Aorta (tissue), 5 donors: ENCODE results near the gene AKIRIN2. TPM values are rescaled to one million over a fixed set of nuclear protein-coding genes. Genes with fewer than 3 reads are reported as not detected.
A peak's percentile ranks its signal among the peaks of the same experiment; 100 is the strongest.

Experiments used
- ATAC-seq: fragments of 200-7000 bp; cut with Tn5 transposase; one replicate; pipeline ENCODE4 v1.9.1; 2022; ENCODE audit warnings: moderate library complexity; ENCODE audit not compliant: low FRiP score
- DNase-seq, 2 donors: peaks; one replicate each; pipeline ENCODE4 v3.0.0-alpha.2; 2020
- H3K27ac ChIP-seq, 2 donors: one replicate each; pipeline ENCODE4 v1.5.1; 2013; ENCODE audit warnings: low read length in 2 of 2, mild to moderate bottlenecking in 2 of 2, moderate library complexity in 2 of 2, control low read depth in 1 of 2, inconsistent platforms in 1 of 2, low read depth in 1 of 2
- H3K27me3 ChIP-seq, 2 donors: one replicate each; pipeline ENCODE4 v1.6.1; 2013; ENCODE audit warnings: control low read depth in 1 of 2, low read length in 1 of 2, mild to moderate bottlenecking in 1 of 2, moderate library complexity in 1 of 2; ENCODE audit not compliant: insufficient read depth in 2 of 2, control insufficient read depth in 1 of 2
- H3K36me3 ChIP-seq, 2 donors: one replicate each; pipeline ENCODE4 v1.6.1; 2013; ENCODE audit warnings: control low read depth in 1 of 2, low read length in 1 of 2, mild to moderate bottlenecking in 1 of 2; ENCODE audit not compliant: insufficient read depth in 2 of 2, control insufficient read depth in 1 of 2
- H3K4me1 ChIP-seq, 2 donors: one replicate each; pipeline ENCODE4 v1.6.1; 2013; ENCODE audit warnings: low read length in 2 of 2, control low read depth in 1 of 2, mild to moderate bottlenecking in 1 of 2, moderate library complexity in 1 of 2; ENCODE audit not compliant: insufficient read depth in 2 of 2, control insufficient read depth in 1 of 2
- H3K4me3 ChIP-seq, 2 donors: one replicate each; pipeline ENCODE4 v1.5.1; 2013; ENCODE audit warnings: low read length in 2 of 2, control low read depth in 1 of 2, mild to moderate bottlenecking in 1 of 2
- H3K9me3 ChIP-seq: one replicate; pipeline ENCODE4 v1.6.1; 2013; ENCODE audit warnings: mild to moderate bottlenecking, low read length; ENCODE audit not compliant: control insufficient read depth
- WGBS, 2 donors: extraction: QIAGEN DNeasy Blood & Tissue Kit; methylation state at CpG; one replicate each; pipeline ENCODE4 v1.1.7; 2013; 5-methylcytosine and 5-hydroxymethylcytosine counted together
- intact Hi-C, 2 donors: fragments of 100-400 bp; cut with DNase I; formaldehyde crosslinking; loops; one replicate each; pipeline versions ENCODE4 v1.14.2 to v1.15.0; 2022
- polyA plus RNA-seq, 2 donors: library from polyadenylated mRNA; stranded (reverse); fragments of 200-250 nt; gene quantifications; one replicate each; pipeline ENCODE4 v1.2.3, GENCODE V29; 2013
- total RNA-seq, 2 donors: library from RNA; stranded (reverse); fragmentation: NEBNext Ultra II Directional; extraction: Animal tissue kit (Norgen Biotek cat#: 25700); gene quantifications; one replicate each; pipeline ENCODE4 v1.2.1, GENCODE V29; 2021
- donor health status: healthy with polysubstance abuse.
- donor health status: Bipolar disorder and iron deficiency.
- donor health status: DM: no; HTN: no; CAD: no.
- donor health status: DM: no; HTN: no; CAD: no.
- donor health status: DM: yes; HTN: yes; CAD: no.

Gene AKIRIN2
- total and polyA plus RNA-seq, 4 donors: 17.8 to 43.5 (median 31.8) TPM

DNA sequence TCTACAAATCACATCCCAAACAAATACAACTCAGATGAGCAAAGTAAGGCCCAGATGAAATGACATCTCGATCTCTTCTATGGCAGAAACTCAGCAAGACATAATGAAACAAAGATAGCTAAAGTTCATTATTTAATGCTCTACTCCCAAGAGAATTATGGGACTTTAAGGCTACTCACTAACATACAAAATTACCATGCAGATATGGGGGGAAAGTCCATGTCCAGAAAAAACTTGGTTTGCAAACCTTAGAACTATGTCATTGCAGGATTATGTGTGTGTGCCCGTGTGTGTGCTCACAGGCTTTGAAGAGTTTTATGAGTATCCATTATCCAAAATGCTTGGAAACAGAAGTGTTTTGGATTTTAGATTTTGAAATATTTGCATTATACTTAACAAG lies 34.0 kb downstream of the AKIRIN2 start:
- intact Hi-C loops: no loop called here
- Histone ChIP-seq H3K9me3 (no peaks in the 10 kb centered on the region), H3K27me3 (no peaks in the 10 kb centered on the region), H3K27ac (no peak overlapping the region), H3K36me3 (no peaks in the 10 kb centered on the region), H3K4me3 (no peak overlapping the region), H3K4me1 (peaks cover 0 to 3% of the 10 kb centered on the region in 2 donors)
- WGBS, 2 donors: 92 to 93% methylated on average over 2 of the region's 2 CpGs
- DNase-seq (no peak), ATAC-seq (no peak)

DNA sequence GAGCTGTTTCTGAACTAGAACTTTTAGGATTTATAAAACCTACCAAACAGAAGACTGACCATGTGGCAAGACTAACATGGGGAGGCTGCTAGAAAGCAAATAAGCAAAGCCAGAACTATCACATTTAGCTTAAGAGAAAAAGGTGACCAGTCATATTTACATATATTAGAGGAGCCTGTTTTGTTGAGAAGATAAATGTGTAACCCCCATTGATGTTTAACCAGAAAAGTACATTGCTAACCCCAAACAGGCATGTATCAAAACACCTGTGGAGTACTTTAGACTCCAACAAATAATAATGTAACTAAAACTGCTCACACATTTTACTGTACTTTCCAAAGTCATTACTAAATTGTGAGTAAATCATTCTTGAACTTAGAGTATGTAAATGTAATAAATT lies 35.0 kb downstream of the AKIRIN2 start:
- Histone ChIP-seq H3K9me3 (no peaks in the 10 kb centered on the region), H3K4me1 (peaks cover 0 to 3% of the 10 kb centered on the region in 2 donors), H3K27ac (no peak overlapping the region), H3K27me3 (no peaks in the 10 kb centered on the region), H3K4me3 (no peak overlapping the region), H3K36me3 (no peaks in the 10 kb centered on the region)
- DNase-seq: no peak
- intact Hi-C loops: no loop called here
- no peak for ATAC-seq

DNA sequence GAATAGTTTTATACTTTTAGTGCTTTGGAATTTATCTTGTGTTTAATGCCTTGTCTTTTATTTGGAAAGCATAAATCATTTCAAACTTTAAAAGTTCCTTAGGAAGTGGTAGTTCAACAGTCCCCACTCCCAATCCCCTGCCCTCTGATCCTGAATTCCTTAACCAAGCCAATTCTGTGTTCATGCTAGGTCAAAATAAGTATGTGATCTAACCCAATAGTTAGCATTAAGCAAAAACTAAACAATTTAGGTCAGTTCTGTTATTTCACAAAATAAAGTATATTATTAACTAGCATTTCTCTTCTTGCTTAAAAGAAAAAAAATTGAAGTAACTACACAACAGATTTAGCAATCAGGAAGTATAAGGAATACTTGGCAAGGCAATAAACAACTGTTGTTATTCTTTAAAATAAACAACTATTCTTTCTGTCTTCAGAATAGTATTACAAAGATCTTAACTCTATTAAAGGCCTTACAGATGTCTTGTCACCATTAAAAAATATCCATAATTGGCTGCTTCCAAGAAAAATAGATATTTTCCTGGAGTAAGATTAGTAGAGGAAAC lies 37.0 kb downstream of the AKIRIN2 start:
- Histone ChIP-seq H3K27ac (peak overlapping the region in 1 of 2 donors; percentile 43), H3K27me3 (no peaks in the 10 kb centered on the region), H3K36me3 (no peaks in the 10 kb centered on the region), H3K4me1 (peaks cover 0 to 3% of the 10 kb centered on the region in 2 donors), H3K4me3 (no peak overlapping the region), H3K9me3 (no peaks in the 10 kb centered on the region)
- ATAC-seq (no peak), DNase-seq (no peak)
- intact Hi-C loops: no loop called here

DNA sequence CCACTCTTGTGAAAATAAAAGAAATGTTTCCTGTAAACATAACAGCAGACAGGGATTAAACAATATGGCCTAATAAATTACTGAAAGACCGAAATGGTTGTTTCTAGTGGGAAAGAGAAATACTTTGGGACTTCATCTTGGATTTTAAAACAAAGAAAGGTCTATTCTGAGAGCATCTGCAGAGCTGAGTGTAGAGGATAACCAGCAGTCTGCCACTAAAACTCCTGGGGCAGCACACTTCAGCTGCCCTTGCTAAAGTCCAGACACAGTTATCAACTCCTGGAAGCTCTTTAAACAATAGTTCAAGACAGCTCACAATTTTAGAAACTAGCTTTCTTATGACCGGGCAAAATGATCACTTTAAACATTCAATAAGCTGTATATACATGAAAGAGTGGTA lies 38.6 kb downstream of the AKIRIN2 start:
- Histone ChIP-seq H3K36me3 (no peaks in the 10 kb centered on the region), H3K27ac (no peak overlapping the region), H3K4me3 (no peak overlapping the region), H3K9me3 (no peaks in the 10 kb centered on the region), H3K4me1 (peaks cover 0 to 3% of the 10 kb centered on the region in 2 donors), H3K27me3 (no peaks in the 10 kb centered on the region)
- ATAC-seq (no peak), DNase-seq (no peak)
- 61 to 67% methylated on average over 2 of the region's 2 CpGs for WGBS, 2 donors
- intact Hi-C loops: no loop called here

DNA sequence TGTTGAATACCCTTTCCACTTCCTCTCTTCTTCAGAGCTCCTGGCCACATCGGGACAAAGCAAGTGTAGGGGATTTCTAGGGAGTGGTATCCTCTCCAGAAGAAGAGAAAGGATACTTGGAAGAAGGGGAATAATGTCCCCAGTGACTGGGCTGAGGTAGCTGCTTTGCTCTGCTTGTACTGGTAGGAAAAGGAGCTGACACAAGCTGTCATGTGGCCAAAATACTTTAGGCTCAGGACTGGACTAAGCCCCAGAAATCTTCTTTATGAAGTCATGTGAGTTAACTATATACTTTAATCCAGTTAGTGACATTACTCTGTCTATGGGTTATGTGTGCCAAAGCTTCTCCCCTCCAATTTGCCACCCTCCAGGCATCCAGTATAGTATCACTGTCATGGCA lies 40.5 kb downstream of the AKIRIN2 start:
- DNase-seq (no peak), ATAC-seq (no peak)
- Histone ChIP-seq H3K4me1 (peaks cover 0 to 3% of the 10 kb centered on the region in 2 donors), H3K27ac (peak overlapping the region; percentile 22 to 51), H3K27me3 (no peaks in the 10 kb centered on the region), H3K36me3 (no peaks in the 10 kb centered on the region), H3K4me3 (no peak overlapping the region), H3K9me3 (no peaks in the 10 kb centered on the region)
- WGBS, 2 donors: 89 to 96% methylated on average over 1 of the region's 1 CpG
- intact Hi-C loops: no loop called here

DNA sequence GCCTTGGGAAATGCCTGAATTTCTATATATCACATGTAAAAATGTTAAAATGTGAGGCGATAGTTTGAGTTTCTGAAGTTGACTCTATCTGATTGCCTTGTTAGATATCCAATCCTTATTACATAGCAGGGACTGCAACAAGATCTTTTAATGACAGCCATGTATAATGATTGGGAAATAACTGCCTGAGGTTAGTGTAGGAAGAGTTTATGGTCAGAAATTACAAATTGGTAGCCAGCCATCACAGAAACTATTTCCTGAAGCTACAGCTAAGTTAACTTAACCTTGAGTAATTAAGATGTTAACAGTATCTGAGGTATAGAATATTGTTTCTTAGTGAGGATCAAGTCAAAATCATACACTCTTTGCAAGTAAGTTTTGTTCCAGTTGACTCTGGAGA lies 41.0 kb downstream of the AKIRIN2 start:
- Histone ChIP-seq H3K4me1 (peaks cover 0 to 3% of the 10 kb centered on the region in 2 donors), H3K9me3 (no peaks in the 10 kb centered on the region), H3K36me3 (no peaks in the 10 kb centered on the region), H3K27me3 (no peaks in the 10 kb centered on the region), H3K27ac (peak overlapping the region in 1 of 2 donors; percentile 22), H3K4me3 (no peak overlapping the region)
- intact Hi-C loops: no loop called here
- WGBS, 2 donors: 95 to 96% methylated on average over 1 of the region's 1 CpG
- ATAC-seq (no peak), DNase-seq (no peak)

DNA sequence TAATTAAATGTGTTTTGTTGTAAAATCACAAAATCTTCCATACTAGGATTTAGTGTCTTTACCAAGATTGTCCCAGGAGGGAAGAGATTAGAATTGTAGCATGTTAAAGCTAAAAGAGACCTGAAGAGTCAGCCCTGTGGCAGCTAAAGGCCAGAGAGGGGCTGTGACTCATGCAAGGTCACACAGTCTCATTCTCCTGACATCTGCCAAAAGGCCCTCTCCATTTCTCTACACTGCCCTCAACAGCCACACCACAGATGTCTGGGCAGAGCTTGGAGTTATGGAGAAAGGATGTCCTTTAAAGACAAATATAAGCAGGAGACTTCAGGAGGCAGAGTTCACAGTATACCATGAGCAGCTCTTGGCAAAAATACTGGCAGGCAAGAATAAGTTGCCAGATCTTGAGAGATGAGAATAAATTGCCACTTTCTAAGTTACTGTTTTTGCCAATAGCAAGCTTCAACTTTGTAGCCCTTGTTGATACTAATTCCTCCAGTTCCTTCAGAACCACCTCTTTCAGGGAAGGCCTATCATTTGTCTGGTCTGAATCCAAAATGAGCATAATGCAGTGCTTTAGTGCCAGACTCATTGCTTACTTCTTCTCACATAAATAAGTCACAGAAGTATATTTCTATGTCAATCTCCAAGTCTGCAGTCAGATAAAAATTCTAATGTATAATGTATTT lies 41.7 kb downstream of the AKIRIN2 start:
- intact Hi-C loops: no loop called here
- DNase-seq (no peak), ATAC-seq (peak; percentile 52)
- Histone ChIP-seq H3K27ac (peak overlapping the region in 1 of 2 donors; percentile 57), H3K4me3 (no peak overlapping the region), H3K4me1 (peaks cover 0 to 3% of the 10 kb centered on the region in 2 donors), H3K36me3 (no peaks in the 10 kb centered on the region), H3K9me3 (no peaks in the 10 kb centered on the region), H3K27me3 (no peaks in the 10 kb centered on the region)

DNA sequence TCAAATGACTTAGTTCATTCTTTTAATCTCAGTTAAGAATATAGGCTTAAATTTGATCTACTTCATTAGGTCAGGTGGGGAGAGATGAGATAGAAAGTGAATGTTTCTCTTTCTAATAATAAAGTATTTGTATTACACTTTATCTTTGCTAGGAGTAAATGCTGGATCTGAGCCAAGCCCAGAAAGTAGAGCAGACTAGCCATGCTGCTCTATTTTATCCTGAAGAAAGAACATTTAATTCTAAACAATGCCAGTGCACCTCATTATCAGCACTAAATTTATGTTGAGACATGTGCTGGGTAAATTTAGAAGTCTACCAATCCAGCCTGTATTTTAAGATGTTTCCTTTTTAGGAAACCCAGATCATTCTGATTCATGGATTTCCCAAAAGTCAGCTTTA lies 43.5 kb downstream of the AKIRIN2 start:
- no peak overlapping the region for H3K27ac ChIP-seq
- DNase-seq: no peak
- H3K27me3 ChIP-seq: no peaks in the 10 kb centered on the region
- intact Hi-C loops: loop anchor here in 1 of 2 donors (5.0 kb wide), 1 partner anchor 44 kb away; the partner anchor contains the start of gene AKIRIN2
- no peak overlapping the region for H3K4me3 ChIP-seq
- ATAC-seq: no peak
- H3K36me3 ChIP-seq: no peaks in the 10 kb centered on the region
- no peaks in the 10 kb centered on the region for H3K4me1 ChIP-seq
- H3K9me3 ChIP-seq: no peaks in the 10 kb centered on the region

DNA sequence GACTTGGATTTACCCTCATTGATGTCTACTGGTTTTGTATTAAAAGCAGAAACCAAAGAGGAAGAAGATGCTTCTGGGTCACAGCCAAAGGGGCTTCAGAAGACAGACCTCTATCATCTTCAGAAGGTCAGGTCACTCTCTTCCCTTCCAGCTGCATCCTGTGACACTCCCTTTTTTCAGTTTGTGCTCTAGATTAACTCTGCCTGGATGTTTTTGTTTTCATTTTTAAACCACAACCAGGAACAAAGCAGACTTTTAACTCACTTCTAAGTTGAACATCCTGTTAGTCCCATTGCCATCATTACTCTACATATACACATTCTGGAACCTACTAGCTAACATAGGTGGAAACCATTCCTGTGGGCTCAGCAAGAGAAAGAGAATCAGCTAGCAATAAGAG lies 45.2 kb downstream of the AKIRIN2 start:
- ATAC-seq (no peak), DNase-seq (no peak)
- intact Hi-C loops: loop anchor here in 1 of 2 donors (5.0 kb wide), 1 partner anchor 45 kb away; the partner anchor contains the start of gene AKIRIN2
- Histone ChIP-seq H3K36me3 (no peaks in the 10 kb centered on the region), H3K9me3 (no peaks in the 10 kb centered on the region), H3K27me3 (no peaks in the 10 kb centered on the region), H3K4me1 (no peaks in the 10 kb centered on the region), H3K27ac (no peak overlapping the region), H3K4me3 (no peak overlapping the region)
